ENCODE measurements around the gene KCNT1. TPM values are rescaled to one million over a fixed set of nuclear protein-coding genes. Genes with fewer than 3 reads are reported as not detected.
A peak's percentile ranks its signal among the peaks of the same experiment; 100 is the strongest.

The KCNT1 gene
- total RNA-seq, 4 donors from 2014 or later = 0.06 to 0.17 TPM; not detected in 2

- intact Hi-C loops (cut with DNase I) = no loop called here
- WGBS = 85% methylated on average over 4 of the region's 15 CpGs
- no peaks in the 10 kb centered on the region for H3K9me3 ChIP-seq
These were observed 92.4 kb downstream of the KCNT1 start for GRCh38 chr9:135794361-135794885.

GRCh38 chr9:135795391-135795790 is 93.4 kb downstream of the KCNT1 start:
- intact Hi-C loops (cut with DNase I) = no loop called here
- H3K36me3 ChIP-seq = no peaks in the 10 kb centered on the region
- WGBS = 87% methylated on average over 4 of the region's 4 CpGs

More at GRCh38 chr9:135794361-135794885, 92.4 kb downstream of the KCNT1 start:
- TF ChIP-seq CTCF (IDR thresholded peaks at IDR 0.05) (no peak), EP300 (IDR thresholded peaks at IDR 0.05) (no peak), POLR2A (IDR thresholded peaks at IDR 0.05; ENCODE audit: low read depth) (no peak)
- Histone ChIP-seq H3K4me3 (no peak overlapping the region), H3K36me3 (no peaks in the 10 kb centered on the region), H3K27ac (replicated peaks in 1 of 4) (no peak overlapping the region), H3K27me3 (peaks cover 0 to 11% (median 0%) of the 10 kb centered on the region in 4 donors), H3K4me1 (peaks cover 4 to 15% (median 8%) of the 10 kb centered on the region in 4 donors)
- DNase-seq (ENCODE audit: extremely low spot score) = no peak

GRCh38 chr9:135796784-135797485 is 95.0 kb downstream of the KCNT1 start:
- no peak for DNase-seq (ENCODE audit: extremely low spot score)
- Histone ChIP-seq H3K4me3 (no peak overlapping the region), H3K27ac (replicated peaks in 1 of 4) (no peak overlapping the region), H3K4me1 (peaks cover 4 to 15% (median 8%) of the 10 kb centered on the region in 4 donors), H3K9me3 (no peaks in the 10 kb centered on the region), H3K27me3 (no peaks in the 10 kb centered on the region), H3K36me3 (no peaks in the 10 kb centered on the region)
- 61% methylated on average over 12 of the region's 22 CpGs for WGBS
- intact Hi-C loops (cut with DNase I) = no loop called here
- TF ChIP-seq POLR2A (IDR thresholded peaks at IDR 0.05; ENCODE audit: low read depth) (no peak), POLR2AphosphoS5 (IDR thresholded peaks at IDR 0.05) (no peak), CTCF (IDR thresholded peaks at IDR 0.05) (no peak), EP300 (IDR thresholded peaks at IDR 0.05) (no peak)

More at GRCh38 chr9:135795391-135795790, 93.4 kb downstream of the KCNT1 start:
- no peak overlapping the region for H3K27ac ChIP-seq (replicated peaks in 1 of 4)
- no peak for DNase-seq (ENCODE audit: extremely low spot score)
- peaks cover 0 to under 1% (median 0%) of the 10 kb centered on the region in 4 donors for H3K27me3 ChIP-seq
- peaks cover 4 to 15% (median 8%) of the 10 kb centered on the region in 4 donors for H3K4me1 ChIP-seq
- H3K4me3 ChIP-seq = no peak overlapping the region
- H3K9me3 ChIP-seq = no peaks in the 10 kb centered on the region
- TF ChIP-seq CTCF (IDR thresholded peaks at IDR 0.05) = no peak
- no peak for TF ChIP-seq EP300 (IDR thresholded peaks at IDR 0.05)
- TF ChIP-seq POLR2AphosphoS5 (IDR thresholded peaks at IDR 0.05) = no peak
- no peak for TF ChIP-seq POLR2A (IDR thresholded peaks at IDR 0.05; ENCODE audit: low read depth)

- Histone ChIP-seq H3K9me3 (no peaks in the 10 kb centered on the region), H3K27me3 (no peaks in the 10 kb centered on the region), H3K4me1 (peaks cover 4 to 15% (median 8%) of the 10 kb centered on the region in 4 donors), H3K4me3 (no peak overlapping the region), H3K27ac (replicated peaks in 1 of 4) (no peak overlapping the region), H3K36me3 (no peaks in the 10 kb centered on the region)
- intact Hi-C loops (cut with DNase I) = no loop called here
- no peak for DNase-seq (ENCODE audit: extremely low spot score)
- TF ChIP-seq CTCF (IDR thresholded peaks at IDR 0.05) (peak; percentile 26 to 51 (median 42)), POLR2AphosphoS5 (IDR thresholded peaks at IDR 0.05) (no peak)
- WGBS = 21% methylated on average over 16 of the region's 24 CpGs
These were observed 95.7 kb downstream of the KCNT1 start for GRCh38 chr9:135797507-135798262.
